NB4 (cell line): Measurements from ENCODE around the gene STX12.

Experiments used
- CTCF ChIP-seq: IDR thresholded peaks from one replicate; pipeline ENCODE4 v1.5.1; 2012; ENCODE audit warnings: low read depth, low read length
- MAX ChIP-seq: IDR thresholded peaks from 2 replicates; pipeline ENCODE4 v1.6.1; 2011; ENCODE audit warnings: low read depth, low read length
- POLR2A ChIP-seq: IDR thresholded peaks from 2 replicates; pipeline ENCODE4 v1.6.1; 2011; ENCODE audit warnings: mild to moderate bottlenecking; ENCODE audit not compliant: insufficient read length; ENCODE audit errors: extremely low read depth

GRCh38 chr1:27869719-27870085, 96.7 kb downstream of the STX12 start:
- TF ChIP-seq POLR2A (no peak), CTCF (no peak), MAX (no peak)
